ENCODE results near the gene CTU2.

DNA sequence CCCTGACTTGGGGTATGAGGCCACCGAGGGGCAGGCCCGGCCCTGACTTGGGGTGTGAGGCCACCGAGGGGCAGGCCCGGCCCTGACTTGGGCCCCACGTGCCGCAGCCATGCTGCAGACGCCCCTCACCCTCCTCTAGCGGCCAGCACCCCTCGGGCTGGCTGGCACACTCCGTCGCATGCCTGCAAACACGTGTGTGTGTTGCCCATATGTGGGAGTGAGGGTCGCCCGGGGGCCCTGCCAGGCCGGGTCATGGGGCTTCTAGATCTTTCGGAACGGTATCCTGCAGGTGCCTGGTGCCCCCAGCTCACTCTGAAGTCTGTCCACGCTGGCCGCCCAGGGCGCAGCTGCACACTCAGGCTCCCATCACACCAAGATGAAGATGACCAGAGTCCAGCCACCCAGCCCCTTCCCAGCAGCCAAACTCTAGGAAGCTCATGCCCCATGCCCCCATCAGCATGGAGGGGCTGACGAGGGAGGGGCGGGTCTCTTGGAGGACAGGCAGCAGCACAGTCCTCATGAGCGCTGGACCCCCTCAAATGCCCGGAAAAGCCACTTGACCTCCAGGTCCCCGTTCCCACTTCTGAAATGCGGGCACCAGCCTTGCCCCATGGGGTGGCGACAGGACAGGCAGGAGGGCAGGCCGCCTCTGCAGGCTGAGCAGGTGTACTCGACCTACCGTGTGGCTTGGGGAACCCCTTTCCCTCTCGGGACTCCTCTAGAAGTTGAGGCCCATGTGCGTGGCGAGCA lies 33.8 kb downstream of the CTU2 start:
- TF ChIP-seq POLR2AphosphoS5 (IDR thresholded peaks at IDR 0.05; ENCODE audit: low read depth, low read length): no peak
- no peak for TF ChIP-seq POLR2A (IDR thresholded peaks at IDR 0.05; ENCODE audit: low read depth, low read length)
- no peak for TF ChIP-seq TAF1 (IDR thresholded peaks at IDR 0.05; ENCODE audit: borderline replicate concordance, low read depth, low read length)
